ENCODE measurements around the gene EIF3F.

DNA sequence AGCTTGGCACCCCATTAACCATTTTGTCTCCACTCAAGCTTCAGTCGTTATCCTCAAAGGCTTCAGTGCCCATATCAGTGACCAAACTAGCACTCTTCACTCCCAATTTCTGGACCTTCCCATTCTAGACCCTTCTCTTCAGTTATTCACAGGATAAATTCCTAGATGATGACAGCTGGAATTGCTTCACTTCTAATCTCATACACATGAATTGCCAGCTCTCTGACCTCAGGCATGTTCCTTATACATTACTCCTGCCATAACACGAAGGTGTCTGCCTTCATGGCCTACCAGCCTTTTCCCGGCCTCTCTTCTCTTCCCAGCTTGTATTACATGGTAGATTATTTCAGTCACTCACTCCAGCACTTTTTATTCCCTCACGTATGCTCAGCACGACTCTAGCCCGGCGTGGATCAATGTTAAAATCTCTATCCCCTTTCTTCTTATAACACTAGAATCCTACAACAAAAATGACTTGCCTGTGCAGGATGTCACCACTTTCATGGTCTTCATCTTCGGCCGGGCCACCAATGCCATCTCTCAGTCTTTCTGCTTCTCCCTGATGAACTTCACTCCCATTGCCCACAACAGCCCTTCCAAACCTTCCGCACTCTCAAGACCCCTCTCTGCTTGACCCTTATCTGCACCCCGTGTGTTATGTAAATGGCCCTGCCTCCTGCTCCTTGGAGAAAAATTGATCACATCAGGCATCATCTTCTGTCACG, 36.9 kb downstream of the EIF3F start:
- TF ChIP-seq, protein P1, sequence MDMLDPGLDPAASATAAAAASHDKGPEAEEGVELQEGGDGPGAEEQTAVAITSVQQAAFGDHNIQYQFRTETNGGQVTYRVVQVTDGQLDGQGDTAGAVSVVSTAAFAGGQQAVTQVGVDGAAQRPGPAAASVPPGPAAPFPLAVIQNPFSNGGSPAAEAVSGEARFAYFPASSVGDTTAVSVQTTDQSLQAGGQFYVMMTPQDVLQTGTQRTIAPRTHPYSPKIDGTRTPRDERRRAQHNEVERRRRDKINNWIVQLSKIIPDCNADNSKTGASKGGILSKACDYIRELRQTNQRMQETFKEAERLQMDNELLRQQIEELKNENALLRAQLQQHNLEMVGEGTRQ (IDR thresholded peaks at IDR 0.05; ENCODE audit: borderline replicate concordance, low read depth, low read length), result no peak
- TF ChIP-seq TCF12 (IDR thresholded peaks at IDR 0.05; ENCODE audit: low read depth, low read length) (no peak), CHD4 (IDR thresholded peaks at IDR 0.05) (no peak), GATAD2B (conservative IDR thresholded peaks at IDR 0.05; ENCODE audit: low read depth) (no peak), ZSCAN29 (IDR thresholded peaks at IDR 0.05) (no peak)
- TF ChIP-seq, protein P2, sequence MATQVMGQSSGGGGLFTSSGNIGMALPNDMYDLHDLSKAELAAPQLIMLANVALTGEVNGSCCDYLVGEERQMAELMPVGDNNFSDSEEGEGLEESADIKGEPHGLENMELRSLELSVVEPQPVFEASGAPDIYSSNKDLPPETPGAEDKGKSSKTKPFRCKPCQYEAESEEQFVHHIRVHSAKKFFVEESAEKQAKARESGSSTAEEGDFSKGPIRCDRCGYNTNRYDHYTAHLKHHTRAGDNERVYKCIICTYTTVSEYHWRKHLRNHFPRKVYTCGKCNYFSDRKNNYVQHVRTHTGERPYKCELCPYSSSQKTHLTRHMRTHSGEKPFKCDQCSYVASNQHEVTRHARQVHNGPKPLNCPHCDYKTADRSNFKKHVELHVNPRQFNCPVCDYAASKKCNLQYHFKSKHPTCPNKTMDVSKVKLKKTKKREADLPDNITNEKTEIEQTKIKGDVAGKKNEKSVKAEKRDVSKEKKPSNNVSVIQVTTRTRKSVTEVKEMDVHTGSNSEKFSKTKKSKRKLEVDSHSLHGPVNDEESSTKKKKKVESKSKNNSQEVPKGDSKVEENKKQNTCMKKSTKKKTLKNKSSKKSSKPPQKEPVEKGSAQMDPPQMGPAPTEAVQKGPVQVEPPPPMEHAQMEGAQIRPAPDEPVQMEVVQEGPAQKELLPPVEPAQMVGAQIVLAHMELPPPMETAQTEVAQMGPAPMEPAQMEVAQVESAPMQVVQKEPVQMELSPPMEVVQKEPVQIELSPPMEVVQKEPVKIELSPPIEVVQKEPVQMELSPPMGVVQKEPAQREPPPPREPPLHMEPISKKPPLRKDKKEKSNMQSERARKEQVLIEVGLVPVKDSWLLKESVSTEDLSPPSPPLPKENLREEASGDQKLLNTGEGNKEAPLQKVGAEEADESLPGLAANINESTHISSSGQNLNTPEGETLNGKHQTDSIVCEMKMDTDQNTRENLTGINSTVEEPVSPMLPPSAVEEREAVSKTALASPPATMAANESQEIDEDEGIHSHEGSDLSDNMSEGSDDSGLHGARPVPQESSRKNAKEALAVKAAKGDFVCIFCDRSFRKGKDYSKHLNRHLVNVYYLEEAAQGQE (IDR thresholded peaks at IDR 0.05; ENCODE audit: low read depth, low read length), result no peak
- TF ChIP-seq, protein P3, sequence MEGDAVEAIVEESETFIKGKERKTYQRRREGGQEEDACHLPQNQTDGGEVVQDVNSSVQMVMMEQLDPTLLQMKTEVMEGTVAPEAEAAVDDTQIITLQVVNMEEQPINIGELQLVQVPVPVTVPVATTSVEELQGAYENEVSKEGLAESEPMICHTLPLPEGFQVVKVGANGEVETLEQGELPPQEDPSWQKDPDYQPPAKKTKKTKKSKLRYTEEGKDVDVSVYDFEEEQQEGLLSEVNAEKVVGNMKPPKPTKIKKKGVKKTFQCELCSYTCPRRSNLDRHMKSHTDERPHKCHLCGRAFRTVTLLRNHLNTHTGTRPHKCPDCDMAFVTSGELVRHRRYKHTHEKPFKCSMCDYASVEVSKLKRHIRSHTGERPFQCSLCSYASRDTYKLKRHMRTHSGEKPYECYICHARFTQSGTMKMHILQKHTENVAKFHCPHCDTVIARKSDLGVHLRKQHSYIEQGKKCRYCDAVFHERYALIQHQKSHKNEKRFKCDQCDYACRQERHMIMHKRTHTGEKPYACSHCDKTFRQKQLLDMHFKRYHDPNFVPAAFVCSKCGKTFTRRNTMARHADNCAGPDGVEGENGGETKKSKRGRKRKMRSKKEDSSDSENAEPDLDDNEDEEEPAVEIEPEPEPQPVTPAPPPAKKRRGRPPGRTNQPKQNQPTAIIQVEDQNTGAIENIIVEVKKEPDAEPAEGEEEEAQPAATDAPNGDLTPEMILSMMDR (IDR thresholded peaks at IDR 0.05 in 2 of 3, conservative IDR thresholded peaks at IDR 0.05 in 1 of 3; ENCODE audit: control insufficient read depth in 2 of 3, extremely low read depth in 1 of 3, insufficient read depth in 1 of 3, low read depth in 3 of 3, low read length in 3 of 3), result no peak
